ENCODE data around the gene GAS1. TPM values are rescaled to one million over a fixed set of nuclear protein-coding genes. Genes with fewer than 3 reads are reported as not detected.

GAS1 gene
- polyA plus RNA-seq, 2 donors = 1.1 to 3.6 TPM

DNA sequence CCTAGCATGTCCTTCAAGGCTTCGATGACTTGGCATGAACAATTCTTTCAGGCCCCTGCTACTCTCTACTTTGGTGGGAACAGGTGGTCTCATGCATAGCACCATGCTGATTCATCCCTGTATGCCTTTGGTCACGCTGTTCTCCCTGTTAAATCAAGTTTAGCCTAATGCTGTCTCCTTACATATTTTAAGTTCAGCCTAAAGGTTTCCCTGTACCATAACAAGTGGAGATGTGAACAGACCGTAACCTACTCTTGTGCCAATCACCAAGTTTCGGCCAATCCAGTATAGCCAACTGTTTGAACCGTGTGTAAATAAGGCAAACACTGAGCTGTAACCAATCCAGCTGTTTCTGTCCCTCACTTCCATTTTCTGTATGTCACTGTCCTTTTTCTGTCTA is 8.0 kb downstream of the GAS1 start:
- no peaks in the 10 kb centered on the region for H3K36me3 ChIP-seq (ENCODE audit: control insufficient read depth in 2 of 2, insufficient read depth in 2 of 2, low read length in 1 of 2)
- H3K9me3 ChIP-seq (ENCODE audit: control insufficient read depth in 2 of 2, insufficient read depth in 1 of 2, low read depth in 1 of 2, low read length in 1 of 2) = no peaks in the 10 kb centered on the region
- WGBS, 2 donors = 92 to 93% methylated on average over 5 of the region's 5 CpGs
- no peak overlapping the region for H3K4me3 ChIP-seq (ENCODE audit: low read depth in 1 of 2, low read length in 2 of 2)
- H3K27me3 ChIP-seq (ENCODE audit: control insufficient read depth in 1 of 2, insufficient read depth in 2 of 2, low read length in 2 of 2) = no peaks in the 10 kb centered on the region
- H3K27ac ChIP-seq (ENCODE audit: low read depth in 2 of 2, low read length in 1 of 2) = no peak overlapping the region
- H3K4me1 ChIP-seq (ENCODE audit: control insufficient read depth in 2 of 2, insufficient read depth in 2 of 2, low read length in 1 of 2) = no peaks in the 10 kb centered on the region

GRCh38 chr9:86938780-86939179 is 8.5 kb downstream of the GAS1 start:
- Histone ChIP-seq H3K4me3 (ENCODE audit: low read depth in 1 of 2, low read length in 2 of 2) (no peak overlapping the region), H3K4me1 (ENCODE audit: control insufficient read depth in 2 of 2, insufficient read depth in 2 of 2, low read length in 1 of 2) (no peaks in the 10 kb centered on the region), H3K9me3 (ENCODE audit: control insufficient read depth in 2 of 2, insufficient read depth in 1 of 2, low read depth in 1 of 2, low read length in 1 of 2) (no peaks in the 10 kb centered on the region), H3K36me3 (ENCODE audit: control insufficient read depth in 2 of 2, insufficient read depth in 2 of 2, low read length in 1 of 2) (no peaks in the 10 kb centered on the region), H3K27ac (ENCODE audit: low read depth in 2 of 2, low read length in 1 of 2) (no peak overlapping the region), H3K27me3 (ENCODE audit: control insufficient read depth in 1 of 2, insufficient read depth in 2 of 2, low read length in 2 of 2) (no peaks in the 10 kb centered on the region)
- 80 to 84% methylated on average over 1 of the region's 1 CpG for WGBS, 2 donors

DNA sequence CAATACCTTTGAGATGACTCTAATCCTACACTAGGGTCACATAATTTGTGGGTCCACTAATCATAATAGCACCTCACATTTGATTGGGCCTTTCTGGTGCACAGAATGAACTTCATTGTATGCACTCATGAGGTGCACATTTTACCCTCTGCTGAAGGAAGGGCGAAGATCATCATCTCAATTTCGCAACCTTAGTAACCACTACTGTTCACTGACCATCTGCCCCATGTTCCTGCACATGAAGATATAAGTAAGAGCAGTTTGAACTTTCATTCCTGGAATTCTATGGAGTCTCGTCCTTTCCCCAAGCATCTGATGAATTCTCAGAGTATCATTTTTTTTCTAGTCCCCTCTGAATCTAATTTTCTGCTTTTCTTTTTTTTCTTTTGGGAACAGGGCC is 21.2 kb downstream of the GAS1 start:
- no peaks in the 10 kb centered on the region for H3K27me3 ChIP-seq (ENCODE audit: control insufficient read depth in 1 of 2, insufficient read depth in 2 of 2, low read length in 2 of 2)
- no peaks in the 10 kb centered on the region for H3K4me1 ChIP-seq (ENCODE audit: control insufficient read depth in 2 of 2, insufficient read depth in 2 of 2, low read length in 1 of 2)
- WGBS, 2 donors = 89 to 90% methylated on average over 3 of the region's 3 CpGs
- H3K9me3 ChIP-seq (ENCODE audit: control insufficient read depth in 2 of 2, insufficient read depth in 1 of 2, low read depth in 1 of 2, low read length in 1 of 2) = no peaks in the 10 kb centered on the region
- H3K4me3 ChIP-seq (ENCODE audit: low read depth in 1 of 2, low read length in 2 of 2) = no peak overlapping the region
- no peak overlapping the region for H3K27ac ChIP-seq (ENCODE audit: low read depth in 2 of 2, low read length in 1 of 2)
- H3K36me3 ChIP-seq (ENCODE audit: control insufficient read depth in 2 of 2, insufficient read depth in 2 of 2, low read length in 1 of 2) = no peaks in the 10 kb centered on the region

DNA sequence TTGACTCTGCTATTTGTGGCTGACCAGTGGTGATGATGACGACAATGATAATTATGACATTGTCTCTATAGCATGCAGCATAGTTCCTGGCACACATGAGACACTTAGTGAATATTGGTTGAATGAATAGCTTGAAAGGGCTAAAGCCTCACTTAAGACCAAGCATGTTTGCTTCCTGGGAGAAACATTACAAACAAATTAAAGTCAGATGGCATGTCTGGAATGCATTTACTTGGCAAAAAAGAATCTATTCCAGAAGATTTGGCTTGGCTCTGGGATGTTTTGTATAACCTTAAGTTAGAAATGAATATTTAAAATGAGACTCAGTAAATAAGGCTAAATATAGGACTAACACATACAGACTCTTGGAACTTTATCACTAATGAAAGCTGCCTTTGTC is 21.6 kb downstream of the GAS1 start:
- 59 to 65% methylated on average over 1 of the region's 1 CpG for WGBS, 2 donors
- H3K4me1 ChIP-seq (ENCODE audit: control insufficient read depth in 2 of 2, insufficient read depth in 2 of 2, low read length in 1 of 2) = no peaks in the 10 kb centered on the region
- H3K36me3 ChIP-seq (ENCODE audit: control insufficient read depth in 2 of 2, insufficient read depth in 2 of 2, low read length in 1 of 2) = no peaks in the 10 kb centered on the region
- no peaks in the 10 kb centered on the region for H3K27me3 ChIP-seq (ENCODE audit: control insufficient read depth in 1 of 2, insufficient read depth in 2 of 2, low read length in 2 of 2)
- no peak overlapping the region for H3K27ac ChIP-seq (ENCODE audit: low read depth in 2 of 2, low read length in 1 of 2)
- no peaks in the 10 kb centered on the region for H3K9me3 ChIP-seq (ENCODE audit: control insufficient read depth in 2 of 2, insufficient read depth in 1 of 2, low read depth in 1 of 2, low read length in 1 of 2)
- no peak overlapping the region for H3K4me3 ChIP-seq (ENCODE audit: low read depth in 1 of 2, low read length in 2 of 2)

DNA sequence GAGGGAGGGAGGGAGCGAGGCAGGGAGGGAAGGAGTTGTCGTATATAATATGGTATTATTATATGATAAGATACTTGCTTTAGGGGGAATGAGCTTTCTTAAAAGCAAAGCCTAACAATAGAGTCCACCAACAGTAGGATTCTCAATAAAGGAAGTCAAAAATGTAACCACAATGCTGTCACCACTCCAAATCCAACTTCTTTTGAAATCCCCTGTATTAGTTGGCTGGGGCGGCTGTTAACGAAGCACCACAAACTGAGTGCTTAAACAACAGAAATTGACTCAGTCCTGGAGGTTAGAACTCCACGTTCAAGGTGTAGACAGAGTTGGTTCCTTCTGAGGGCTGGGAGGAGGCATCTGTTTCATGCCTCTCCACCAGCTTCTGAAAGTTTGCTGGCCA is 23.1 kb downstream of the GAS1 start:
- Histone ChIP-seq H3K9me3 (ENCODE audit: control insufficient read depth in 2 of 2, insufficient read depth in 1 of 2, low read depth in 1 of 2, low read length in 1 of 2) (no peaks in the 10 kb centered on the region), H3K27me3 (ENCODE audit: control insufficient read depth in 1 of 2, insufficient read depth in 2 of 2, low read length in 2 of 2) (no peaks in the 10 kb centered on the region), H3K4me1 (ENCODE audit: control insufficient read depth in 2 of 2, insufficient read depth in 2 of 2, low read length in 1 of 2) (no peaks in the 10 kb centered on the region), H3K36me3 (ENCODE audit: control insufficient read depth in 2 of 2, insufficient read depth in 2 of 2, low read length in 1 of 2) (no peaks in the 10 kb centered on the region), H3K27ac (ENCODE audit: low read depth in 2 of 2, low read length in 1 of 2) (no peak overlapping the region), H3K4me3 (ENCODE audit: low read depth in 1 of 2, low read length in 2 of 2) (no peak overlapping the region)
- WGBS, 2 donors = 74 to 80% methylated on average over 5 of the region's 5 CpGs

DNA sequence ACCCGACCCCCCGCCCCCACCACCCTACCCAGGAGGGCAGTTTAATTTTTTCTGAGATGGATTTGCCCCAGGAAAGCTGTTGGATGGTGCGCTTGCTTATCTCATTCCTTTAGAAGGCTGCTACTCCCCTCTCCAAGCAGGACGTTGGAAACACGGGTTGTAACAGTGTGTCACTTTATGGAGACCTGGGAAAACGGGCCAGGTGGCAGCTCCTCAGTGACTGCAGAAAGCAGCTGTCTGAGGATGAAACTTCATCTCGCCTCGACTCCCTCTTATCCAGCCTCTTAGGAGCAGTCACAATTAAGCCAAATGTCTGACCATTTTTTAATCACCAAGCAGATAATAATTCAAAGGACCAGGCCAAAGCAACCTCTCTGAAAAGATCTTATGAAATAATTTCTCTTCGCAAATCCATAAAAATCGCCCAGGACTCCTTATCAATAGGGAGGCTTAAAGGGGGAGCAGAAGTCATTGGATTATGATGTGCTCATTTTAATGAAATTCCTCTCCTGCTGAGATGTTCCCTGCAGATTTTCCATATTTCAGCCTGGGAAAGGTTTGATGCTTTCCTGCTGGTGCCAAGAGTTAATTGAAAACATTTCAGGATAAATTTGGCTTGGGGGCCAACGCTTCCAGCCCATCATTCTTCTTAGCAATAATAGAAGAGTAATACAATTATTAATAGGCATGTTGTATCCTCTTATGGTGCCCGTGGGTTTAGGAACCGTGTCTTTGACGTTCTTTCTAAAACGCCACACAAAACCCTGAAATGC is 26.0 kb downstream of the GAS1 start:
- H3K4me3 ChIP-seq (ENCODE audit: low read depth in 1 of 2, low read length in 2 of 2) = no peak overlapping the region
- WGBS, 2 donors = 66 to 69% methylated on average over 15 of the region's 15 CpGs

GRCh38 chr9:86918556-86918955 is 28.8 kb downstream of the GAS1 start:
- H3K4me1 ChIP-seq (ENCODE audit: control insufficient read depth in 2 of 2, insufficient read depth in 2 of 2, low read length in 1 of 2) = no peaks in the 10 kb centered on the region
- no peaks in the 10 kb centered on the region for H3K36me3 ChIP-seq (ENCODE audit: control insufficient read depth in 2 of 2, insufficient read depth in 2 of 2, low read length in 1 of 2)
- peaks cover 0 to 2% of the 10 kb centered on the region in 2 donors for H3K27me3 ChIP-seq (ENCODE audit: control insufficient read depth in 1 of 2, insufficient read depth in 2 of 2, low read length in 2 of 2)
- H3K9me3 ChIP-seq (ENCODE audit: control insufficient read depth in 2 of 2, insufficient read depth in 1 of 2, low read depth in 1 of 2, low read length in 1 of 2) = peaks cover 0 to 2% of the 10 kb centered on the region in 2 donors
- H3K4me3 ChIP-seq (ENCODE audit: low read depth in 1 of 2, low read length in 2 of 2) = no peak overlapping the region
- no peak overlapping the region for H3K27ac ChIP-seq (ENCODE audit: low read depth in 2 of 2, low read length in 1 of 2)
- WGBS, 2 donors = 80 to 83% methylated on average over 3 of the region's 3 CpGs

More for the DNA sequence above, 26.0 kb downstream of the GAS1 start:
- H3K27me3 ChIP-seq (ENCODE audit: control insufficient read depth in 1 of 2, insufficient read depth in 2 of 2, low read length in 2 of 2) = no peaks in the 10 kb centered on the region
- no peaks in the 10 kb centered on the region for H3K36me3 ChIP-seq (ENCODE audit: control insufficient read depth in 2 of 2, insufficient read depth in 2 of 2, low read length in 1 of 2)
- H3K27ac ChIP-seq (ENCODE audit: low read depth in 2 of 2, low read length in 1 of 2) = no peak overlapping the region
- no peaks in the 10 kb centered on the region for H3K4me1 ChIP-seq (ENCODE audit: control insufficient read depth in 2 of 2, insufficient read depth in 2 of 2, low read length in 1 of 2)
- peaks cover 0 to 2% of the 10 kb centered on the region in 2 donors for H3K9me3 ChIP-seq (ENCODE audit: control insufficient read depth in 2 of 2, insufficient read depth in 1 of 2, low read depth in 1 of 2, low read length in 1 of 2)

DNA sequence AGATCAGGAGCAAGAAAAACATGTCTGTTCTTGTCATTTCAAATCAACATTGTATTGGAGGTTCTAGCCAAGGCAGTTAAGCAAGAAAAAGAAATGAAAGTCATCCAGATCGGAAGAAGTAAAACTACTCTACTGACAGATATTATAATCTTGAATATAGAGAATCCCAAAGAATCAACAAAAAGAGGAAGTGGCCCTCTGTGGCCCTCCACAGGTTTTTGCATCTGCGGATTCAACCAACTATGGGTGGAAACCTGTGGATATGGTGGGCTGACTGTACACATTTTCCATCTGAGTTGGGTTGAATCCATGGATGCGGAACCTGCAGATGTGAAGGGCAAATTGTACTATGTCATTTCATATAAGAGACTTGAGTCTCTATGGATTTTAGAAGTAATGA is 35.1 kb downstream of the GAS1 start:
- H3K9me3 ChIP-seq (ENCODE audit: control insufficient read depth in 2 of 2, insufficient read depth in 1 of 2, low read depth in 1 of 2, low read length in 1 of 2) = peaks cover 0 to 4% of the 10 kb centered on the region in 2 donors
- WGBS, 2 donors = 81 to 91% methylated on average over 3 of the region's 3 CpGs

DNA sequence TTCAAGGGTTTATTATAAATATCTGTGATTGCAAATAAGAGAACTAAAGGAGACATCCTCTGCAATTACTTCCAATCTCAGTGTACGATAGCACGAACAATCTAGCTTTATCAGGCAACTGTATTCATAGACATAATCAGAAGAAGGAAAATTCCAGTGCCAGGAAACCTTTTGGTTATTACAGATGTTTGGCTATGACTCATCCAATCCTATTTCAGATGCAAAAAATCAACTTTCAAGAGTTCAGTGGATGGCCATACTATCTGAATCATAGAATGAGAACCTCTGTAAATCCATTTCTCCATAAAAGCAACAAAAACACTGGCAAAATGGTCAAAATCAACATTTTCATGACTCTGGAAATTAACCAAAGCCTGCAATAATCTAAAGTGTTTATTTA is 37.9 kb downstream of the GAS1 start:
- Histone ChIP-seq H3K4me1 (ENCODE audit: control insufficient read depth in 2 of 2, insufficient read depth in 2 of 2, low read length in 1 of 2) (no peaks in the 10 kb centered on the region), H3K36me3 (ENCODE audit: control insufficient read depth in 2 of 2, insufficient read depth in 2 of 2, low read length in 1 of 2) (no peaks in the 10 kb centered on the region), H3K9me3 (ENCODE audit: control insufficient read depth in 2 of 2, insufficient read depth in 1 of 2, low read depth in 1 of 2, low read length in 1 of 2) (peaks cover 2 to 4% of the 10 kb centered on the region in 2 donors), H3K27ac (ENCODE audit: low read depth in 2 of 2, low read length in 1 of 2) (no peak overlapping the region), H3K4me3 (ENCODE audit: low read depth in 1 of 2, low read length in 2 of 2) (no peak overlapping the region), H3K27me3 (ENCODE audit: control insufficient read depth in 1 of 2, insufficient read depth in 2 of 2, low read length in 2 of 2) (peaks cover 0 to 2% of the 10 kb centered on the region in 2 donors)
- WGBS, 2 donors = 75 to 89% methylated on average over 2 of the region's 2 CpGs

More for the DNA sequence above, 35.1 kb downstream of the GAS1 start:
- Histone ChIP-seq H3K36me3 (ENCODE audit: control insufficient read depth in 2 of 2, insufficient read depth in 2 of 2, low read length in 1 of 2) (no peaks in the 10 kb centered on the region), H3K27me3 (ENCODE audit: control insufficient read depth in 1 of 2, insufficient read depth in 2 of 2, low read length in 2 of 2) (peaks cover 0 to 2% of the 10 kb centered on the region in 2 donors), H3K4me1 (ENCODE audit: control insufficient read depth in 2 of 2, insufficient read depth in 2 of 2, low read length in 1 of 2) (no peaks in the 10 kb centered on the region), H3K27ac (ENCODE audit: low read depth in 2 of 2, low read length in 1 of 2) (no peak overlapping the region), H3K4me3 (ENCODE audit: low read depth in 1 of 2, low read length in 2 of 2) (no peak overlapping the region)

DNA sequence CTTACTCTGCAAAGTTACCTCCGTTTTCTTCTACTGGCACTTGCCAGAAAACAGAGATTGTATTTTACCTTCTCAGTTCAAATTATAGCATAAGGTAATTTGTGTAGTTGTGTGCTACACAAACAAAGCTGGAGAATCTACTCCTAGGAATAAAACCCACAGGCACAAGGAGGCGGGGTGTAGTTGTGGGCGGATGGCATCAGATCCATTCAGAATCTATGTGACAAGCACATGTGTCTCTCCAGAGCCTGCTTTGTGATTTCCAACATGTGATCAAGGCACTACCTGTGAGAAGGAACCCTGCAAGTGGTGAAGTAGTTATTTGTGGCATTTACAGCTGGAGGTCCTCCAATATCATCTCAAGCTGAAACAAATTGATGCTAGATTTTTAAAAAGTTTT is 39.0 kb downstream of the GAS1 start:
- Histone ChIP-seq H3K27me3 (ENCODE audit: control insufficient read depth in 1 of 2, insufficient read depth in 2 of 2, low read length in 2 of 2) (peaks cover 0 to 2% of the 10 kb centered on the region in 2 donors), H3K27ac (ENCODE audit: low read depth in 2 of 2, low read length in 1 of 2) (no peak overlapping the region), H3K36me3 (ENCODE audit: control insufficient read depth in 2 of 2, insufficient read depth in 2 of 2, low read length in 1 of 2) (no peaks in the 10 kb centered on the region), H3K4me1 (ENCODE audit: control insufficient read depth in 2 of 2, insufficient read depth in 2 of 2, low read length in 1 of 2) (no peaks in the 10 kb centered on the region), H3K4me3 (ENCODE audit: low read depth in 1 of 2, low read length in 2 of 2) (no peak overlapping the region), H3K9me3 (ENCODE audit: control insufficient read depth in 2 of 2, insufficient read depth in 1 of 2, low read depth in 1 of 2, low read length in 1 of 2) (peaks cover 2 to 4% of the 10 kb centered on the region in 2 donors)
- 89 to 94% methylated on average over 3 of the region's 3 CpGs for WGBS, 2 donors
